ENCODE measurements around the gene OLAH.

OLAH gene

DNA sequence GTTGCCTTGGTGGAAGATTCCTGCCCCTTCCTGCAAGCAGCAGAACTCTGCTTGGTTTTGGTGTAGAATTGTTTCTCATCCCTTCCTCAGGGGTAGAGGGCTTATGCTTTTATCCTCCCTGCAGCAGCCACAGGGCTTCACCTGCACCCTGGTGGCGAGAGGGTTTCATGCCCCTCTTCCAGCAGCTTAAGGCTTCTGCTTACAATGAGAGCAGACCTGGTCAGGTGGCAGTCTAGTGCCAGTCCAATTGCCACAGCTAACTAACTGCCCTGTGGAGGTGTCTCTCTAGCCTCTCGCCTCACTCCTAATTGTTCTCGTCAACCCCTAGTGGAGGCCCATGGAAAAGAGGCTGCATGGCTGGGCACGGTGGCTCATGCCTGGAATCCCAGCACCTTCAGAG, 25.5 kb downstream of the OLAH start:
- Histone ChIP-seq H3K4me2 (ENCODE audit: low read length) (no peak overlapping the region), H3K79me2 (ENCODE audit: low read length) (no peaks in the 10 kb centered on the region), H3K27me3 (ENCODE audit: low read depth, low read length) (no peaks in the 10 kb centered on the region), H3K36me3 (replicated peaks; ENCODE audit: low read depth, low read length) (no peaks in the 10 kb centered on the region), H3K9ac (ENCODE audit: low read length) (no peak overlapping the region), H2AFZ (ENCODE audit: low read depth, low read length) (no peak overlapping the region), H3K27ac (ENCODE audit: low read length) (no peak overlapping the region), H3K4me1 (ENCODE audit: low read length) (no peaks in the 10 kb centered on the region), H4K20me1 (ENCODE audit: insufficient read depth, low read length) (no peaks in the 10 kb centered on the region), H3K9me3 (ENCODE audit: insufficient read depth, low read length) (no peaks in the 10 kb centered on the region), H3K4me3 (ENCODE audit: low read length) (no peak overlapping the region)
- TF ChIP-seq, protein P1, sequence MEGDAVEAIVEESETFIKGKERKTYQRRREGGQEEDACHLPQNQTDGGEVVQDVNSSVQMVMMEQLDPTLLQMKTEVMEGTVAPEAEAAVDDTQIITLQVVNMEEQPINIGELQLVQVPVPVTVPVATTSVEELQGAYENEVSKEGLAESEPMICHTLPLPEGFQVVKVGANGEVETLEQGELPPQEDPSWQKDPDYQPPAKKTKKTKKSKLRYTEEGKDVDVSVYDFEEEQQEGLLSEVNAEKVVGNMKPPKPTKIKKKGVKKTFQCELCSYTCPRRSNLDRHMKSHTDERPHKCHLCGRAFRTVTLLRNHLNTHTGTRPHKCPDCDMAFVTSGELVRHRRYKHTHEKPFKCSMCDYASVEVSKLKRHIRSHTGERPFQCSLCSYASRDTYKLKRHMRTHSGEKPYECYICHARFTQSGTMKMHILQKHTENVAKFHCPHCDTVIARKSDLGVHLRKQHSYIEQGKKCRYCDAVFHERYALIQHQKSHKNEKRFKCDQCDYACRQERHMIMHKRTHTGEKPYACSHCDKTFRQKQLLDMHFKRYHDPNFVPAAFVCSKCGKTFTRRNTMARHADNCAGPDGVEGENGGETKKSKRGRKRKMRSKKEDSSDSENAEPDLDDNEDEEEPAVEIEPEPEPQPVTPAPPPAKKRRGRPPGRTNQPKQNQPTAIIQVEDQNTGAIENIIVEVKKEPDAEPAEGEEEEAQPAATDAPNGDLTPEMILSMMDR (IDR thresholded peaks at IDR 0.05; ENCODE audit: low read depth, low read length), result no peak
- TF ChIP-seq EZH2phosphoT487 (IDR thresholded peaks at IDR 0.05; ENCODE audit: low read depth), result no peak

GRCh38 chr10:15072358-15072757, 28.6 kb downstream of the OLAH start:
- H2AFZ ChIP-seq (ENCODE audit: low read depth, low read length), result no peak overlapping the region
- H3K9ac ChIP-seq (ENCODE audit: low read length), result no peak overlapping the region
- H3K36me3 ChIP-seq (replicated peaks; ENCODE audit: low read depth, low read length), result no peaks in the 10 kb centered on the region

DNA sequence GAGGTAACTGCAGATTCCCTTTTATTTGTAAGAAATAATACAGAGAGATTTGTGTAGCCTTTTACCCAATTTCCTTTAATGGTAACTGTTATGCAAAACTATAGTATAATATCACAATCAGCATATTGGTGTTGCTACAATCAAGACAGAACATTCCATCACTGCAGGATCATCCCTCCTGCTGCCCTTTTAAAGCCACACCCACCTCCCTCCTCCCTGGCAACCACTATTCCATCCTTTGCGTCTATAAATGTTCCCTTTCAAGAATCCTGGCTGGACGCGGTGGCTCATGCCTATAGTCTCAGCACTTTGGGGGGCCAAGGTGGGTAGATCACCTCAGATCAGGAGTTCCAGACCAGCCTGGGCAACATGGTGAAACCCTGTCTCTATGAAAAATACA, 31.7 kb downstream of the OLAH start:
- Histone ChIP-seq H4K20me1 (ENCODE audit: insufficient read depth, low read length) (no peaks in the 10 kb centered on the region), H3K27me3 (ENCODE audit: low read depth, low read length) (no peaks in the 10 kb centered on the region), H3K4me3 (ENCODE audit: low read length) (no peak overlapping the region), H3K79me2 (ENCODE audit: low read length) (no peaks in the 10 kb centered on the region), H3K4me1 (ENCODE audit: low read length) (no peaks in the 10 kb centered on the region), H3K4me2 (ENCODE audit: low read length) (no peak overlapping the region), H3K27ac (ENCODE audit: low read length) (no peak overlapping the region), H2AFZ (ENCODE audit: low read depth, low read length) (no peak overlapping the region), H3K9ac (ENCODE audit: low read length) (no peak overlapping the region), H3K36me3 (replicated peaks; ENCODE audit: low read depth, low read length) (no peaks in the 10 kb centered on the region), H3K9me3 (ENCODE audit: insufficient read depth, low read length) (no peaks in the 10 kb centered on the region)
- TF ChIP-seq EZH2phosphoT487 (IDR thresholded peaks at IDR 0.05; ENCODE audit: low read depth), result no peak
- TF ChIP-seq, protein P1 (IDR thresholded peaks at IDR 0.05; ENCODE audit: low read depth, low read length), result no peak

More at GRCh38 chr10:15072358-15072757, 28.6 kb downstream of the OLAH start:
- Histone ChIP-seq H4K20me1 (ENCODE audit: insufficient read depth, low read length) (no peaks in the 10 kb centered on the region), H3K9me3 (ENCODE audit: insufficient read depth, low read length) (no peaks in the 10 kb centered on the region), H3K4me1 (ENCODE audit: low read length) (no peaks in the 10 kb centered on the region), H3K27me3 (ENCODE audit: low read depth, low read length) (no peaks in the 10 kb centered on the region), H3K4me2 (ENCODE audit: low read length) (no peak overlapping the region), H3K27ac (ENCODE audit: low read length) (no peak overlapping the region), H3K79me2 (ENCODE audit: low read length) (no peaks in the 10 kb centered on the region), H3K4me3 (ENCODE audit: low read length) (no peak overlapping the region)
- TF ChIP-seq, protein P1 (IDR thresholded peaks at IDR 0.05; ENCODE audit: low read depth, low read length), result no peak
- TF ChIP-seq EZH2phosphoT487 (IDR thresholded peaks at IDR 0.05; ENCODE audit: low read depth), result no peak

DNA sequence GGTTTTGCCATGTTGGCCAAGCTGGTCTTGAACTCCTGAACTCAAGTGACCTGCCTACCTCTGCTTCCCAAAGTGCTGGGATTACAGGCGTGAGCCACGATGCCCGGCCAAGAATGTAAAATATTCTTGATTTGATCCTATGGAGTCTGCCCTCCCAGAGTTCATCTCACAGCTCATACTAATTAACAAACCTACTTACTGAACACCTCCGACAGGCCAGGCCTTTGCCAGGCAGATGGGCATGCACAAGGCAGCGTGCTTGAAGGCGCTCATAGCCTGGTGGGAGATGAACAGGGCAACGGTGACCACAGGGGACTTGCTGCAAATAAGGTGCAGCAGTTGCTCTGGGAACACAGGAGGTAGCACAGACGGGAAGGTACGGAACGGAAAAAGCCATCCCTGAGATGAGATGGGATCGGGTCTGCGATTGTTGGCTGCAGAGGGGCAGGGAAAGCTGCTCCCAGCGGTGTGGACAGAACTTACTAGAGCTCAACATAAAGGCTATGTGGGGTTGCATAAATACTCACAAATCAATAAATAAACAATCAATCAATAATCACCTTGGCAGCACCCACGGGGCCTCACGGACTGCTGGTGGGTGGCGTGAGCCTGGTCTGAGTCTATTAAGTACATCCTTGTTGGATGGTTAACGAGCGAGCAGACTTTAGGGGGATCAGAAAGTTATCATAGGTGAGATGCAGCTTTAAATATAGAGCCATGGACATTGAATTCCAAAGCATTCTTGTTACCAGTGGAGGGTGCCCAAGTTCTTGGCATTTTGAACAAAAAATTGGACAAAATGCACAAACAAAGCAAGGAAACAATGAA, 40.1 kb downstream of the OLAH start:
- Histone ChIP-seq H3K9ac (ENCODE audit: low read length) (no peak overlapping the region), H3K4me1 (ENCODE audit: low read length) (no peaks in the 10 kb centered on the region), H2AFZ (ENCODE audit: low read depth, low read length) (no peak overlapping the region), H3K27ac (ENCODE audit: low read length) (no peak overlapping the region), H3K27me3 (ENCODE audit: low read depth, low read length) (no peaks in the 10 kb centered on the region), H3K4me3 (ENCODE audit: low read length) (no peak overlapping the region), H4K20me1 (ENCODE audit: insufficient read depth, low read length) (no peaks in the 10 kb centered on the region), H3K9me3 (ENCODE audit: insufficient read depth, low read length) (no peaks in the 10 kb centered on the region), H3K36me3 (replicated peaks; ENCODE audit: low read depth, low read length) (no peaks in the 10 kb centered on the region), H3K79me2 (ENCODE audit: low read length) (no peaks in the 10 kb centered on the region), H3K4me2 (ENCODE audit: low read length) (no peak overlapping the region)
- TF ChIP-seq, protein P1 (IDR thresholded peaks at IDR 0.05; ENCODE audit: low read depth, low read length), result no peak
- no peak for TF ChIP-seq EZH2phosphoT487 (IDR thresholded peaks at IDR 0.05; ENCODE audit: low read depth)
